ENCODE data around the gene SLC46A2.

The SLC46A2 gene

DNA sequence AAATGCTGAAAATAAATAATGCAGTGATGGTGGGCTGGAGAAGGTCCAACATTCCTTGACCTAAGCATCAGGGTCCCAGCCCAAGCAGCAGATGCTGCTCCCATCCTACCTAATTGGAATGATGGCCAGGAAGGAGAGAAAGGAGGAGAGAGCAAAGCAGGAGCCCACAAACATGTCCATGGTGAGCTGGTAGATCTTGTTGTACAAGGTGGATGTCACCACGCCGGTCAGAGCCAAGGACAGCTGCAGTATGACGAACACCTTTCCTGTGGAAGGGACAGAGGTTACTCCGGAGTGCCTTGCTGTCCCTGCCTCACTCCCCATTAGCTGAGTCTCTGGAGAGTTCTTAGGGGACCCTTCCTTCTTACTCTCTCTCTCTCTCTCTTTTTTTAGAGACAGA, 4.3 kb downstream of the SLC46A2 start:
- no peak for DNase-seq

GRCh38 chr9:112885324-112885723, 5.4 kb downstream of the SLC46A2 start:
- DNase-seq, result no peak

DNA sequence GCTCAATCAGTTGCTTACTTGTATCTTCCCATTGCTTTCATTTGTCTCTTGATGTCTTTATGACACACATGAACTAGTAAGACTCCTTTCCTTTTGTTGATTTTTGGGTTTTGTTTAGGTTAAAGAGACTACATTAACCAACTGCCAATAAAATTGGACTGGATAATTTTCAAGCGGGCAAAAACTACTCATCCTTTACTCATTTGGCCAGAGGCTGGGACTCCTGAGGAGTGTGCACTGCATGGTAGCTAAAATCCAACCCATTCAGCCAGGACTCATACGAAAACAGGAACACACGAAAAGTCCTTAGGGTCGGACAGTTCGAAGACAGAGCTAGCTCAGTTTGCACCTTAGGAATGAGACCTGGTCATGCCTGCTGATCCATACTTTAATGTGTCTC, 6.0 kb downstream of the SLC46A2 start:
- DNase-seq, result no peak

DNA sequence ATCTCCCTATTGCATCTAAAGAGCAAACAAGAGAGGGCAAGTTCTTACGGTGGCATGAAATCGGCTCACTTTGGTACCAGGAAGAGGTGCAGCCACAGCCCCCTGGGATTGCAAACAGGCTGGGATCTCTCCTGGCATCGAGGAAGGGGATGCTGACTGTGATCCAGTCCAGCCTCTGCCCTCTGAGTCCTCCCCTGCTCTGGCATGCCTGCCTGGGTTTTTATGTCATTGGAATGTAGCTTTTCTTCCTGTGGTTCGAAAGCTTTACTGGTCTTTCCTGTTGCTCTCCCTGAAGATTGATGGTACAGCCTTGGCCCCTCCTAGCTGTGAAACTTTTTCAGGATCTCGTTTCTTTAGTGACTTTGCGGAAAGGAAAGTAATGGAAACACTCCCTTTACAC, 6.6 kb downstream of the SLC46A2 start:
- DNase-seq, result no peak

GRCh38 chr9:112881331-112881730, 9.3 kb downstream of the SLC46A2 start:
- DNase-seq, result peak in 1 of 56 donors; percentile 10

DNA sequence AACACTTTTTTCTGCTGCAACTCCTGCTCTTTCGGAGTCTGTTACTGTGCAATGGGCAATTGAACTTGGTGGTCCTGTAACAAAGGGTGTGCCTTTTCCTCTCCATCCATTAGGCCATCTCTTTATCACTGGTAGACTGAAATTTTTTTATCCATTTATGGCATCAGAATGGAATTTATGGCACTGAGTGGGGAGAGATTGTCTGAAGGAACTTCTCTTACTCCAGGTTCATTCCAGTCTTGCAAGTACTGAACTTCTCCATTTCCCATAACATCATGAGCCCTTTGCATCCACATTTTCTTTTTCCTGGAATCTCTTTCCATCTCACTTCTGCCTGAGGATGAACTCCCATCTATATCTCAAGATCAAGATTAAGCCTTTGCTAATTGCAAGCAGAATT, 10.0 kb downstream of the SLC46A2 start:
- no peak for DNase-seq

DNA sequence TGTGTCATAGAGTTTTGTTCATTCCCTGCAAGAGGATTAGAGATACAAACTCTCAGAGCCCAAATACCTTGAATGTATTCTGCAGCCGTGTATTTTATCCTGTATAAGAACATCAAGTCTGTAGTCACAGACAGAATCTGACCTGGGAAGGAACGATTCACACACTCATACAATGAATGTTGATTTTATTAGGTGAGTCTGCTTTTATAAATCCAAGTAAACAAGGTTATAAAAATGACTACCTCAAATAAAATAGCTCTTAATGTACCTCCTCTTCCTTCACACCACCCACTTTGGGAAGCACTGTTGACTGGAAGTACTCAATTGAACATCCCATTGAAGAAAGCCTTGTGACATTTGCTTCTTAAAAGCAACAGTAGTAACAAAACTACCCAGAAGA, 11.9 kb downstream of the SLC46A2 start:
- no peak for DNase-seq

GRCh38 chr9:112873773-112874405, 16.8 kb downstream of the SLC46A2 start:
- no peak for DNase-seq

DNA sequence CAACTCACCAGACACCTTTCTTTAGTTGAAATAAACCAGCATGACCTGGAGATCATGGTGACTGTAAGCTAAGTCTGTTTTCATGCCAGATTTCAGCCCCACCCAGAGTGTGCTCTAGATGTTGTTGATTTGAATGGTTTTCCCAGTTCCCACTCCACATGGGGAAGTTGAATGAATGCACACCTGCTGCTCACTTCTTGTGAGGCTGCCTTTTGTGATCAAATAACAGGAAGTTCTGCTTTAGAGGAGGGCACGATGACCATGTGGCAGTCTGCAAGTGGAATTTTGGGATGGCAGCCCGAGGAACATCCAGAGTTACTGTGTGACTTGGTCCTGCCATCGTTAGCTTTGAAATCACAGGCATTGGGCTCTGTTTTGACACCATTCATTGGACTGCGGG, 18.7 kb downstream of the SLC46A2 start:
- DNase-seq, result no peak

GRCh38 chr9:112870556-112870955, 20.1 kb downstream of the SLC46A2 start:
- DNase-seq, result no peak

GRCh38 chr9:112869917-112870316, 20.8 kb downstream of the SLC46A2 start:
- DNase-seq, result no peak

DNA sequence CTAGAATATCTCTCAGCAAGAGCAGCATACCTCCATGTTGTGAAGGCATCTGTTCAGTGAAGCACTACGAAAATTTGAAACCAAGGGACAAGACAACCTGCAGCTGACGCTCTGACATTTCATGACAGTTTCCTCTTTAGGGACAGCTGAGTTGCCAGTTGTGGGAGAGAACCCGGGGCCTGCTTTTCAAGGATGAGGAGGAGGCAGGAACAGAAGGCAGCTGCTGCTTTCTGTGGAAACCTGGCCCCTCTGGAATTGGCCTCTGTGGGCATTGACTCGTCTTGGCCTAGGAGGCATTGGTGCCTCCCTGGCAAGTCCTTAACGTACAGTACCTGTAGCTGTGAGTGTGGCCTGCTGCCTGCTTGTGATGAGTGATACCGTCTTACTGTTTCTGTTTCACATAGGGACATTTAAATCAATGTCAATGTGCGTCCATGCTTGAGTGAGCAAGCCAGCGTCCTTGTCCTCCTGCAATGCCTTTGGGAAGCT, 21.6 kb downstream of the SLC46A2 start:
- no peak for DNase-seq

DNA sequence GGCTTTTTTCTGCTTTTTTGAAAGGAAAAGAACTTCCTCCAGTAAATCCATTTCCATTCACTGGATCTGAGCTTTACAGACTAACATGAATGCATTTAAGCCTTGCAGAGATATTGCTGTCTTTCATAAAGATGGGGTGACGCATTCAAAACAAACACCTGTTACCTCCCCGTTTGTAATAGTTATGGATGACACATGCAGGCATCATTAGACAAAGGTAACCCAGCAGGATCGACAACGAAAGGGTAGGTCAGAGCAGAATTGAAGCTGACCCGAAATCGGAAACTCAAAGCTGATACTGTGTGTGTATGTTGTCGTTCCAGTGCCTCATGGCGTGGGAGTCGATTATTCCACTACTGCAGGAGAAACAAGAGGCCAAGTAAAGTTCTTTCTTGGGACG, 22.2 kb downstream of the SLC46A2 start:
- DNase-seq, result no peak

- no peak for DNase-seq
Measured at GRCh38 chr9:112867275-112867991, 23.2 kb downstream of the SLC46A2 start.

- DNase-seq, result no peak
Measured at GRCh38 chr9:112866662-112867274, 23.9 kb downstream of the SLC46A2 start.

GRCh38 chr9:112864982-112865381, 25.7 kb downstream of the SLC46A2 start:
- no peak for DNase-seq

DNA sequence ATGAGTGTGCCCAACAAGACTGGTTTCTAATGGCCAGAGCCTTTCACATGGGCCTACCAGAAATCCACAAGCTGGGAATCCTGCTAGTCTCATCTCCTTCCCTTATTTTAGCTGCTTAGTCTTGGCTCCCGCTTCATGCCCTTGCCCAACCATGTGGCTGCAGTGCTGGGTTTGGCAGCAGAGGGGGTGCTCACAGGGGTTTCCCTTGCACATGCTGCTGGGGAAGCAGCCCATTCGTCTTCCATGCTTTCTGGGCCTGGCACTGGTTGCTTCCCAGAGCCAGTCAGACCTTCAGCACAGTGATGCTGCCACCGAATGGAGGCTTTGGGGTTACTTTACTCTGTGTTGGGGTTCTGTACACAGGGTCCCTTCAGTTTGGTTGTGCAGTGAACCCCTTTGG, 26.3 kb downstream of the SLC46A2 start:
- no peak for DNase-seq

- no peak for DNase-seq
Measured at GRCh38 chr9:112863746-112864145, 26.9 kb downstream of the SLC46A2 start.

- no peak for DNase-seq
Measured at GRCh38 chr9:112863214-112863613, 27.5 kb downstream of the SLC46A2 start.

GRCh38 chr9:112861638-112862555, 28.8 kb downstream of the SLC46A2 start:
- peak in 7 of 56 donors; percentile 5 to 20 (median 15) for DNase-seq

GRCh38 chr9:112861155-112861554, 29.5 kb downstream of the SLC46A2 start:
- no peak for DNase-seq

DNA sequence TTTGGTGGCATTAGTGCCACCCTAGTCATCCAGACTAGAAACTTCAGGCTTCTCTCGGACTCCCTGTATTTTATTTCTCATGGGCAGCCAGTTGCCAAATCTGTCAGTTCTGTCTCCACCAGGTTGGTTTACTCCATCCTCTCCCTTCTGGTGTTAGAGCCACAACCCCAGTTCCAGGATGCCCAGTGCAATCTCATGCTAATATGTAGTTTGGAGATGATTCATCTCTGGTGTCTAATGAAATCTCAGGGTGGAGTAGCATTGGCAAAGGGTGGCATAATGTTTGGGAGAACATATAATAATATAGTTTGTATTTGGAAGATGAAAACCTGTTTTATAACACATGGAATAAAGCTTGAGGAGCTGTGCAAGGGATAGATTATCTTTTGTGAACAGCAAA, 30.2 kb downstream of the SLC46A2 start:
- no peak for DNase-seq

All from nucleus accumbens (tissue), 56 donors.